HepG2 (cell line): ENCODE data around the gene RAD52. TPM values are rescaled to one million over a fixed set of nuclear protein-coding genes. Genes with fewer than 3 reads are reported as not detected.

ENCODE experiments used
- ASH2L ChIP-seq: fragments of 300-600, 200-600 bp; sonication (generic); IDR thresholded peaks from 2 replicates; pipeline ENCODE4 v1.7.0; 2017; ENCODE audit warnings: low read depth, mild to moderate bottlenecking, moderate library complexity, mixed read lengths, low read length; ENCODE audit not compliant: insufficient read length
- ATM ChIP-seq: fragments of 450-650 bp; IDR thresholded peaks from 2 replicates; pipeline ENCODE4 v1.7.1; 2017; ENCODE audit warnings: mild to moderate bottlenecking, borderline replicate concordance
- BHLHE40 ChIP-seq: IDR thresholded peaks from 2 replicates; pipeline ENCODE4 v1.6.1; 2011; ENCODE audit warnings: low read length, improper control_type of control experiment
- ISX ChIP-seq: sonication (generic); formaldehyde crosslinking; conservative IDR thresholded peaks from 2 replicates; pipeline ENCODE4 v1.5.0; 2020; ENCODE audit warnings: missing genetic modification reagents
- KLF11 ChIP-seq: IDR thresholded peaks from 2 replicates; pipeline ENCODE4 v1.6.1; 2016; ENCODE audit warnings: missing compliant biosample characterization
- KMT2B ChIP-seq: IDR thresholded peaks from 2 replicates; pipeline ENCODE4 v1.6.1; 2016; ENCODE audit warnings: missing genetic modification reagents, missing compliant biosample characterization
- MEIS2 ChIP-seq: sonication (generic); formaldehyde crosslinking; IDR thresholded peaks from 2 replicates; pipeline ENCODE4 v1.9.0; 2021; ENCODE audit warnings: mild to moderate bottlenecking, missing genetic modification reagents
- PAF1 ChIP-seq: IDR thresholded peaks from 2 replicates; pipeline ENCODE4 v1.6.1; 2016; ENCODE audit warnings: missing genetic modification reagents, missing compliant biosample characterization
- TBL1XR1 ChIP-seq: fragments of 150-350 bp; IDR thresholded peaks from 2 replicates; pipeline ENCODE4 v1.6.1; 2014; ENCODE audit warnings: borderline replicate concordance, low read length; ENCODE audit not compliant: partially characterized antibody
- ZNF138 ChIP-seq: sonication (generic); formaldehyde crosslinking; IDR thresholded peaks from 2 replicates; pipeline ENCODE4 v1.5.0; 2020; ENCODE audit warnings: mild to moderate bottlenecking, low read depth, missing genetic modification reagents
- ZNF333 ChIP-seq: sonication (generic); formaldehyde crosslinking; IDR thresholded peaks from 2 replicates; pipeline ENCODE4 v1.4.0; 2020; ENCODE audit warnings: mild to moderate bottlenecking, missing genetic modification reagents, borderline replicate concordance
- ZNF33A ChIP-seq: sonication (generic); formaldehyde crosslinking; IDR thresholded peaks from 2 replicates; pipeline ENCODE4 v1.5.1; 2020; ENCODE audit warnings: missing genetic modification reagents, mild to moderate bottlenecking, moderate library complexity, borderline replicate concordance
- ZNF382 ChIP-seq: sonication (generic); formaldehyde crosslinking; IDR thresholded peaks from 2 replicates; pipeline ENCODE4 v1.5.0; 2020; ENCODE audit warnings: missing genetic modification reagents, mild to moderate bottlenecking, borderline replicate concordance
- ZNF446 ChIP-seq: sonication (generic); formaldehyde crosslinking; IDR thresholded peaks from 2 replicates; pipeline ENCODE4 v1.5.0; 2020; ENCODE audit warnings: mild to moderate bottlenecking, missing genetic modification reagents
- ZNF672 ChIP-seq: sonication (generic); formaldehyde crosslinking; IDR thresholded peaks from 2 replicates; pipeline ENCODE4 v1.8.1; 2022; ENCODE audit warnings: missing genetic modification reagents
- ZNF747 ChIP-seq: sonication (generic); formaldehyde crosslinking; IDR thresholded peaks from 2 replicates; pipeline ENCODE4 v1.8.1; 2023; ENCODE audit warnings: missing genetic modification reagents, mild to moderate bottlenecking, borderline replicate concordance
- polyA plus RNA-seq, 8 experiments: library from polyadenylated mRNA; depleted of rRNA in 3 of 8; stranded (reverse) in 7 of 8; unstranded in 1 of 8; fragments of >200 nt; fragmentation: Illumina TruSeq in 4 of 8; extraction: Trizol in 4 of 8; gene quantifications; 2 replicates each; pipeline versions ENCODE4 v1.2.1 to v1.2.3, GENCODE V29; 2011 to 2016; ENCODE audit warnings: low read depth in 4 of 8, missing spikeins in 1 of 8, mixed read lengths in 1 of 8; ENCODE audit not compliant: insufficient read depth in 1 of 8
- total RNA-seq, 5 experiments: library from RNA; depleted of rRNA; stranded (reverse); fragments of >200 nt; fragmentation: Illumina TruSeq; extraction: Trizol; gene quantifications; 2 replicates each; pipeline ENCODE4 v1.2.3, GENCODE V29; 2016; ENCODE audit warnings: low read depth in 1 of 5
- TF ChIP-seq, protein P1 (sequence below): sonication (generic); formaldehyde crosslinking; IDR thresholded peaks from 2 replicates; pipeline ENCODE4 v1.5.0; 2020; ENCODE audit warnings: mild to moderate bottlenecking, low read depth, missing genetic modification reagents, borderline replicate concordance
- TF ChIP-seq, protein P2 (sequence below): IDR thresholded peaks from 2 replicates; pipeline ENCODE4 v1.6.1; 2012; ENCODE audit warnings: low read length, improper control_type of control experiment
- TF ChIP-seq, protein P3 (sequence below): sonication (generic); formaldehyde crosslinking; IDR thresholded peaks from 2 replicates; pipeline ENCODE4 v1.8.1; 2023; ENCODE audit warnings: mild to moderate bottlenecking, missing genetic modification reagents

RAD52 gene
- total and polyA plus RNA-seq, 2 of the 13 experiments (the other 11 are each of a cell fraction or from before 2014, with no cell fraction given) = 14.3 to 19.9 TPM

DNA sequence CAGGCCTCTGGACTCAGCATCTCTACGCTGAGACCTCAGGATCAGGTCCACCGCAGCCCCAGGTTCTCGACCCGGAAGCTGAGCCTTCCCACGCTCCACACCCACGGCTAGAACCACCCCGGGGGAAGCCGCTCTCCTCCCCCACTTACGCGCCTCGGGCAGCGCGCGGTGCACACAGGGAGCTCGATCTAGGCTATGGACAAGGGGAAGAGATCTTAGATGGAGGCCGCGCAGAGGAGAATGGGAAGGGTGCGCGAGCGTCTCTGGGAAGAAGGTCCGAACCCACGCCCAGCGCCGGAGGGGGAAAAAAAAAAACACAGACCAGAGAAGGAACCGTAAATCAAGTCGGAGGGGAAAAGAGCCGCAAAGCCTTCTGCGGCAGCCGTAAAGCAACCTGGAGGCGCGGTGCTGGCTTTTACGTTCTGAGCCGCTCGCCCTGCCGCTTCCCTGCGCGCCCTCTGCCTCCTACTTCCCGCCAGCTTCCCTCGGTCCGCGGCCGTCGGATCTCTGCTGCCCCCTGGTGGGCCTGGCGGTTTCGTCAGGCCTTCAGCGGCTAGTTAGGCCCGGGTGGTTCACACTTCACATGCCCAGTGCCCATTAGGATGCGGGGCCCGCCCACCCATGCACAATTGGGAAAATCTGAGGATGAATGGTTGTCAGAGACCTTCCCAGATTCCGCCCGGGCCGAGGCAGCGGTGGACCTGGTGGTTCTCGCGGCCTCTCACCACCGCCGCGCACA is at the start of gene RAD52 (continued):
- TF ChIP-seq KMT2B (CRISPR knock-in tag) (peak; percentile 84), ASH2L (peak; percentile 86), TBL1XR1 (no peak), MEIS2 (CRISPR knock-in tag) (peak; percentile 46; the same call in 1 of the 2 replicates), ATM (no peak), ZNF333 (CRISPR knock-in tag) (no peak; the same call in 1 of the 2 replicates), ZNF672 (peak; percentile 84; the same call in 1 of the 2 replicates), KLF11 (CRISPR knock-in tag) (peak; percentile 72; the same call in 1 of the 2 replicates), ZNF138 (no peak), ZNF747 (CRISPR knock-in tag) (no peak), ZNF446 (CRISPR knock-in tag) (no peak), PAF1 (CRISPR knock-in tag) (no peak), ISX (CRISPR knock-in tag) (0 out of 2 replicates have a peak, but pooled peaks have one; percentile 7), ZNF382 (CRISPR knock-in tag) (no peak), ZNF33A (CRISPR knock-in tag) (peak; percentile 90; the same call in 1 of the 2 replicates), BHLHE40 (no peak)
- TF ChIP-seq, protein P1, sequence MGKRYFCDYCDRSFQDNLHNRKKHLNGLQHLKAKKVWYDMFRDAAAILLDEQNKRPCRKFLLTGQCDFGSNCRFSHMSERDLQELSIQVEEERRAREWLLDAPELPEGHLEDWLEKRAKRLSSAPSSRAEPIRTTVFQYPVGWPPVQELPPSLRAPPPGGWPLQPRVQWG (CRISPR knock-in tag) = no peak
- TF ChIP-seq, protein P2, sequence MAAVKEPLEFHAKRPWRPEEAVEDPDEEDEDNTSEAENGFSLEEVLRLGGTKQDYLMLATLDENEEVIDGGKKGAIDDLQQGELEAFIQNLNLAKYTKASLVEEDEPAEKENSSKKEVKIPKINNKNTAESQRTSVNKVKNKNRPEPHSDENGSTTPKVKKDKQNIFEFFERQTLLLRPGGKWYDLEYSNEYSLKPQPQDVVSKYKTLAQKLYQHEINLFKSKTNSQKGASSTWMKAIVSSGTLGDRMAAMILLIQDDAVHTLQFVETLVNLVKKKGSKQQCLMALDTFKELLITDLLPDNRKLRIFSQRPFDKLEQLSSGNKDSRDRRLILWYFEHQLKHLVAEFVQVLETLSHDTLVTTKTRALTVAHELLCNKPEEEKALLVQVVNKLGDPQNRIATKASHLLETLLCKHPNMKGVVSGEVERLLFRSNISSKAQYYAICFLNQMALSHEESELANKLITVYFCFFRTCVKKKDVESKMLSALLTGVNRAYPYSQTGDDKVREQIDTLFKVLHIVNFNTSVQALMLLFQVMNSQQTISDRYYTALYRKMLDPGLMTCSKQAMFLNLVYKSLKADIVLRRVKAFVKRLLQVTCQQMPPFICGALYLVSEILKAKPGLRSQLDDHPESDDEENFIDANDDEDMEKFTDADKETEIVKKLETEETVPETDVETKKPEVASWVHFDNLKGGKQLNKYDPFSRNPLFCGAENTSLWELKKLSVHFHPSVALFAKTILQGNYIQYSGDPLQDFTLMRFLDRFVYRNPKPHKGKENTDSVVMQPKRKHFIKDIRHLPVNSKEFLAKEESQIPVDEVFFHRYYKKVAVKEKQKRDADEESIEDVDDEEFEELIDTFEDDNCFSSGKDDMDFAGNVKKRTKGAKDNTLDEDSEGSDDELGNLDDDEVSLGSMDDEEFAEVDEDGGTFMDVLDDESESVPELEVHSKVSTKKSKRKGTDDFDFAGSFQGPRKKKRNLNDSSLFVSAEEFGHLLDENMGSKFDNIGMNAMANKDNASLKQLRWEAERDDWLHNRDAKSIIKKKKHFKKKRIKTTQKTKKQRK = no peak
- TF ChIP-seq, protein P3, sequence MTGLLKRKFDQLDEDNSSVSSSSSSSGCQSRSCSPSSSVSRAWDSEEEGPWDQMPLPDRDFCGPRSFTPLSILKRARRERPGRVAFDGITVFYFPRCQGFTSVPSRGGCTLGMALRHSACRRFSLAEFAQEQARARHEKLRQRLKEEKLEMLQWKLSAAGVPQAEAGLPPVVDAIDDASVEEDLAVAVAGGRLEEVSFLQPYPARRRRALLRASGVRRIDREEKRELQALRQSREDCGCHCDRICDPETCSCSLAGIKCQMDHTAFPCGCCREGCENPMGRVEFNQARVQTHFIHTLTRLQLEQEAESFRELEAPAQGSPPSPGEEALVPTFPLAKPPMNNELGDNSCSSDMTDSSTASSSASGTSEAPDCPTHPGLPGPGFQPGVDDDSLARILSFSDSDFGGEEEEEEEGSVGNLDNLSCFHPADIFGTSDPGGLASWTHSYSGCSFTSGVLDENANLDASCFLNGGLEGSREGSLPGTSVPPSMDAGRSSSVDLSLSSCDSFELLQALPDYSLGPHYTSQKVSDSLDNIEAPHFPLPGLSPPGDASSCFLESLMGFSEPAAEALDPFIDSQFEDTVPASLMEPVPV (CRISPR knock-in tag) = no peak; the same call in 1 of the 2 replicates
